MM.1S (cell line): ENCODE data around the gene CTNNA3.

ENCODE experiments used
- DNase-seq: peaks from one replicate; pipeline ENCODE4 v3.0.0-alpha.2; 2015
- H2AFZ ChIP-seq: fragments of 300-600 bp; sonication (generic); 2 replicates; pipeline ENCODE4 v1.6.0; 2016; ENCODE audit warnings: antibody characterized with exemption, low read length
- H3F3A ChIP-seq: fragments of 300-600 bp; sonication (generic); 2 replicates; pipeline ENCODE4 v1.6.1; 2016; ENCODE audit warnings: mild to moderate bottlenecking, antibody characterized with exemption, low read length, moderate library complexity, mixed read lengths; ENCODE audit not compliant: insufficient read depth
- H3K27ac ChIP-seq: fragments of 300-600 bp; sonication (generic); 2 replicates; pipeline ENCODE4 v1.5.1; 2016; ENCODE audit warnings: mild to moderate bottlenecking, low read length
- H3K27me3 ChIP-seq: fragments of 300-600 bp; sonication (generic); replicated peaks from 2 replicates; pipeline ENCODE4 v1.6.0; 2016; ENCODE audit warnings: low read length; ENCODE audit not compliant: insufficient read depth
- H3K36me3 ChIP-seq: fragments of 300-600 bp; sonication (generic); replicated peaks from 2 replicates; pipeline ENCODE4 v1.6.1; 2016; ENCODE audit warnings: mild to moderate bottlenecking, low read length, mixed read lengths; ENCODE audit not compliant: insufficient read depth
- H3K4me1 ChIP-seq: fragments of 300-600 bp; sonication (generic); 2 replicates; pipeline ENCODE4 v1.6.1; 2016; ENCODE audit warnings: low read length, mixed read lengths
- H3K4me2 ChIP-seq: fragments of 300-600 bp; sonication (generic); 2 replicates; pipeline ENCODE4 v1.6.0; 2016; ENCODE audit warnings: low read depth, low read length
- H3K4me3 ChIP-seq: fragments of 300-600 bp; sonication (generic); 2 replicates; pipeline ENCODE4 v1.5.1; 2016; ENCODE audit warnings: low read length, mixed read lengths
- H3K79me2 ChIP-seq: fragments of 300-600 bp; sonication (generic); 2 replicates; pipeline ENCODE4 v1.6.1; 2016; ENCODE audit warnings: mixed run types, low read length, mixed read lengths
- H3K9ac ChIP-seq: fragments of 300-600 bp; sonication (generic); 2 replicates; pipeline ENCODE4 v1.6.1; 2016; ENCODE audit warnings: low read length, mixed read lengths
- H3K9me2 ChIP-seq: fragments of 300-600 bp; sonication (generic); replicated peaks from 2 replicates; pipeline ENCODE4 v1.6.1; 2016; ENCODE audit warnings: mild to moderate bottlenecking, low read length, mixed read lengths; ENCODE audit not compliant: insufficient read depth
- H3K9me3 ChIP-seq: fragments of 300-600 bp; sonication (generic); replicated peaks from 2 replicates; pipeline ENCODE4 v1.6.1; 2016; ENCODE audit warnings: mild to moderate bottlenecking, low read length, mixed read lengths; ENCODE audit not compliant: insufficient read depth
- H4K20me1 ChIP-seq: fragments of 300-600 bp; sonication (generic); 2 replicates; pipeline ENCODE4 v1.6.1; 2016; ENCODE audit warnings: mild to moderate bottlenecking, low read length, moderate library complexity, mixed read lengths; ENCODE audit not compliant: insufficient read depth
- EZH2 ChIP-seq: fragments of 300-600 bp; sonication (generic); optimal IDR thresholded peaks from 2 replicates; pipeline ENCODE3; 2017; ENCODE audit warnings: low read depth, mild to moderate bottlenecking, antibody characterized with exemption, low read length, mixed read lengths
- EZH2phosphoT487 ChIP-seq: fragments of 300-600 bp; sonication (generic); IDR thresholded peaks from 2 replicates; pipeline ENCODE4 v1.6.1; 2018; ENCODE audit warnings: antibody characterized with exemption, low read length
- TF ChIP-seq, protein P1 (sequence below): fragments of 300-600 bp; sonication (generic); IDR thresholded peaks from 2 replicates; pipeline ENCODE4 v1.5.1; 2016; ENCODE audit warnings: antibody characterized with exemption, low read length, mixed read lengths

Gene CTNNA3

DNA sequence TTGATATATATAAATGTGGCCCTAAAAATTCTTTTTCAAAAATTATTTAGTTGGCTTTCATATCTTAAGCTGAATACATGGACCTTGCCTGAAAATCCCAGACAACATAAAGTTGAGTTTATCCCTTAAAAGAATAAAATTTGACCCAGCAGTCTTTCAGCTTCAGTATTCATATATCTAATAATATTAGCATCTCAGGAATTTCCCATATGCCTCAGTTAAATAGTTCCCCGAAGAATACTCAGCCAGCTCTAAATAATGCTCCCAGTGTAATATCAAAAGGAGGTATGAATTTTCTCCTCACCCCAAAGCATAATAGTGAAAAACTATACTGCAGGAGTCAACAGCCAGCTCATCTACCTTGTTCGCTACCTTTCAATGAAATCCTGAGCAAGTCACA, 145.9 kb downstream of the CTNNA3 start:
- Histone ChIP-seq H3K27ac (no peak overlapping the region), H2AFZ (no peak overlapping the region), H3K4me2 (no peak overlapping the region), H3K9me3 (no peaks in the 10 kb centered on the region), H3K36me3 (no peaks in the 10 kb centered on the region), H3K4me1 (no peaks in the 10 kb centered on the region), H4K20me1 (no peaks in the 10 kb centered on the region), H3K27me3 (no peaks in the 10 kb centered on the region), H3K4me3 (no peak overlapping the region), H3F3A (no peaks in the 10 kb centered on the region), H3K9me2 (no peaks in the 10 kb centered on the region), H3K9ac (no peak overlapping the region), H3K79me2 (no peaks in the 10 kb centered on the region)
- no peak for DNase-seq
- no peak for TF ChIP-seq EZH2phosphoT487
- TF ChIP-seq EZH2, result no peak

DNA sequence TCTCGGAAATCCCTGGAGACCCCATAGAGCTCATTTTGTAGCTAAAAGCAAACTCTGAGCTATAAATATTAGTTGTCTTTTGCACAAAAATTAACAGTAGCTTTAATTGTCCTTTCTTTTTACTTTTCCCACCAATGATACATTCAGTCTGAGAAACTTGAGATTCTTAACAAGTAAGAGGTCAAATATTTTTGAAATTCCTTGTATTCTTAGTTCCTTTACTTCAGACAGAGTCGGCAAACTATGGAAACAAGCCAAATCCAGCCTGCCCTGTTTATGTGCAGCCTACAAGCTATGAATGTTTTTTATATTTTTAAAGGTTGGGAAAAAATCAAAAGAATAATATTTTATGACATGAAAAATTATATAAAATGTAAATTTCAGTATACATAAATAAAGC, 146.6 kb downstream of the CTNNA3 start:
- Histone ChIP-seq H3K27me3 (no peaks in the 10 kb centered on the region), H3K9me2 (no peaks in the 10 kb centered on the region), H4K20me1 (no peaks in the 10 kb centered on the region), H3K4me1 (no peaks in the 10 kb centered on the region), H3K36me3 (no peaks in the 10 kb centered on the region), H3K27ac (no peak overlapping the region), H3K4me2 (no peak overlapping the region), H3K4me3 (no peak overlapping the region), H3K9me3 (no peaks in the 10 kb centered on the region), H3K79me2 (no peaks in the 10 kb centered on the region), H2AFZ (no peak overlapping the region), H3F3A (no peaks in the 10 kb centered on the region), H3K9ac (no peak overlapping the region)
- TF ChIP-seq, protein P1, sequence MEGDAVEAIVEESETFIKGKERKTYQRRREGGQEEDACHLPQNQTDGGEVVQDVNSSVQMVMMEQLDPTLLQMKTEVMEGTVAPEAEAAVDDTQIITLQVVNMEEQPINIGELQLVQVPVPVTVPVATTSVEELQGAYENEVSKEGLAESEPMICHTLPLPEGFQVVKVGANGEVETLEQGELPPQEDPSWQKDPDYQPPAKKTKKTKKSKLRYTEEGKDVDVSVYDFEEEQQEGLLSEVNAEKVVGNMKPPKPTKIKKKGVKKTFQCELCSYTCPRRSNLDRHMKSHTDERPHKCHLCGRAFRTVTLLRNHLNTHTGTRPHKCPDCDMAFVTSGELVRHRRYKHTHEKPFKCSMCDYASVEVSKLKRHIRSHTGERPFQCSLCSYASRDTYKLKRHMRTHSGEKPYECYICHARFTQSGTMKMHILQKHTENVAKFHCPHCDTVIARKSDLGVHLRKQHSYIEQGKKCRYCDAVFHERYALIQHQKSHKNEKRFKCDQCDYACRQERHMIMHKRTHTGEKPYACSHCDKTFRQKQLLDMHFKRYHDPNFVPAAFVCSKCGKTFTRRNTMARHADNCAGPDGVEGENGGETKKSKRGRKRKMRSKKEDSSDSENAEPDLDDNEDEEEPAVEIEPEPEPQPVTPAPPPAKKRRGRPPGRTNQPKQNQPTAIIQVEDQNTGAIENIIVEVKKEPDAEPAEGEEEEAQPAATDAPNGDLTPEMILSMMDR, result no peak
- TF ChIP-seq EZH2phosphoT487, result no peak
- TF ChIP-seq EZH2, result no peak
- DNase-seq, result no peak

DNA sequence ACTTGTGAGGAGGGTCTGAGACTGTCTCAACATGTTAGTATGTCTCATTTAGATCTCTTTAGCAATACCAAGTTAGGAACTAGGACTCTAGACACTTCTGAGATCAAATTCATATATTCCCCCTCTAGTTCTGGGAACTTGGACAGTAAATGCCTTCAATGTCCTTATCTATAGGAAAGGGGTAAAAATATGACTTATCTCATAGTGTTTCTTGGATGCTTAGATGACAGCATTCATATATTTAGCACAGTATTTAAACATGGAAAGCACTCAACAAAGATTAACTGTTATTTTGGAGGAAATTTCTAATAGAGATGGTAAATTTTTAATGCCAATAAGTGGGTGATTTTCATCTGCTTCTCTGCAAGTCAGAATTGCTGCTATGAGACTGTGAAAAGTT, 154.6 kb downstream of the CTNNA3 start:
- TF ChIP-seq, protein P1, result no peak
- no peak for TF ChIP-seq EZH2
- TF ChIP-seq EZH2phosphoT487, result no peak
- no peak overlapping the region for H2AFZ ChIP-seq
- H3F3A ChIP-seq, result no peaks in the 10 kb centered on the region
- no peaks in the 10 kb centered on the region for H3K27me3 ChIP-seq
- H3K9ac ChIP-seq, result no peak overlapping the region
- no peaks in the 10 kb centered on the region for H3K79me2 ChIP-seq
- no peaks in the 10 kb centered on the region for H3K9me3 ChIP-seq
- no peak overlapping the region for H3K27ac ChIP-seq
- H3K4me1 ChIP-seq, result no peaks in the 10 kb centered on the region
- H3K4me3 ChIP-seq, result no peak overlapping the region
- H3K9me2 ChIP-seq, result no peaks in the 10 kb centered on the region
- H3K36me3 ChIP-seq, result no peaks in the 10 kb centered on the region
- H4K20me1 ChIP-seq, result no peaks in the 10 kb centered on the region
- DNase-seq, result no peak
- H3K4me2 ChIP-seq, result no peak overlapping the region

DNA sequence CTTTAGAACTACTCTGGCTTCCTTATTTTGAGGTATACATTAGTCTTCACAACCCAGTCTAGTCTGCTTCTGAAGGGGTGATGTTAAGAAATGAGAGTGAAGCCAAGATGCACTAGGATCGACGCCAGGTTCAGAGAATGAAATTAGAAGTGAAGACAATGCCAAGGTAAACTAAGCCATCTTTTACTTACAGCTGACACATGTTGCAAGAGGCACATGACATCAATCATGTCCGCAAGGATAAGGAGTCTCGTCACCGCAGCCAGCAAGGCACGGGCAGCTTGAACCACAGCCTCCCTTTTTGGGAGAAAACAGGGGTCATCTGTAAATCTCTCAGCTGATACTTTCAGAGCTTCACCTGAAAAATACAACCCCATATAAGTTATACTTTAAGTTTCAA, 156.7 kb downstream of the CTNNA3 start:
- H3K27me3 ChIP-seq, result no peaks in the 10 kb centered on the region
- no peak overlapping the region for H3K27ac ChIP-seq
- no peaks in the 10 kb centered on the region for H3K9me2 ChIP-seq
- no peak for DNase-seq
- no peak overlapping the region for H3K9ac ChIP-seq
- H3K9me3 ChIP-seq, result no peaks in the 10 kb centered on the region
- H4K20me1 ChIP-seq, result no peaks in the 10 kb centered on the region
- H3K4me1 ChIP-seq, result no peaks in the 10 kb centered on the region
- no peak overlapping the region for H2AFZ ChIP-seq
- H3K4me2 ChIP-seq, result no peak overlapping the region
- no peak overlapping the region for H3K4me3 ChIP-seq
- no peaks in the 10 kb centered on the region for H3F3A ChIP-seq
- no peaks in the 10 kb centered on the region for H3K79me2 ChIP-seq
- TF ChIP-seq EZH2phosphoT487 (no peak), EZH2 (no peak)
- TF ChIP-seq, protein P1, result no peak
- H3K36me3 ChIP-seq, result no peaks in the 10 kb centered on the region
